Effector memory CD4-positive, alpha-beta T cell (primary cell): ENCODE measurements around the gene HECTD4.
"Not testable (repeated sequence)": the region's sequence is repeated elsewhere in the genome, so short reads cannot be mapped to it uniquely, and the experiment has no call there.

Experiments used
- DNase-seq, 3 donors: peaks; one replicate each; pipeline ENCODE4 v3.0.0-alpha.2; 2020
- H3K27ac ChIP-seq: 2 replicates; pipeline ENCODE4 v1.7.0; 2013; ENCODE audit warnings: mild to moderate bottlenecking, low read length, moderate library complexity; ENCODE audit not compliant: insufficient read depth, poor library complexity, severe bottlenecking
- H3K27me3 ChIP-seq: replicated peaks from 2 replicates; pipeline ENCODE4 v1.7.0; 2013; ENCODE audit warnings: mild to moderate bottlenecking, low read length; ENCODE audit not compliant: insufficient read depth, control insufficient read depth, poor library complexity, severe bottlenecking
- H3K36me3 ChIP-seq: 2 replicates; pipeline ENCODE4 v1.7.0; 2013; ENCODE audit warnings: mild to moderate bottlenecking, low read length, moderate library complexity; ENCODE audit not compliant: control insufficient read depth, insufficient read depth
- H3K4me1 ChIP-seq: 2 replicates; pipeline ENCODE4 v1.7.0; 2013; ENCODE audit warnings: low read length, mild to moderate bottlenecking; ENCODE audit not compliant: control insufficient read depth, insufficient read depth, poor library complexity, severe bottlenecking
- H3K4me3 ChIP-seq: 2 replicates; pipeline ENCODE4 v1.7.0; 2013; ENCODE audit warnings: low read length, low read depth, mild to moderate bottlenecking; ENCODE audit not compliant: insufficient read depth, poor library complexity, severe bottlenecking
- H3K9me3 ChIP-seq: 2 replicates; pipeline ENCODE4 v1.7.0; 2013; ENCODE audit warnings: mild to moderate bottlenecking, low read length, moderate library complexity; ENCODE audit not compliant: control insufficient read depth

The HECTD4 gene

DNA sequence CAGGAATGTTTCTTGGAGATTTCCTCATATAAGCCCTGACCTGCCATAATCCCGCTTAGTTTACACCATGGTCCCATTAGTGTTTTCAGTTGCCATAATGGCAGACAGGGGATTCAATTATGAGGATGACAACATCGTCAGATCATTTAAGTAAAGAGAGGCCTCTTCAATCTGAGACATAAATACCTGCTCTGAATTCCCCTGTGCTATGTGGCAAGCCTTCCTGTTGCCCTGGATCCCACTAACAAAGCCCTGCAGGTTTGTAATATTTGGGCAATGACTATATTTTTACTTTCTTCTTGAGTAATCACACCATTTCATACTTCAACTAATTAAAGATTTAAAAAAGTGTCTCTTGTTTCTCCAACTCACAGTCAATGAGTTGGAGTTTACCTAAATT is 147.9 kb downstream of the HECTD4 start:
- H3K4me3 ChIP-seq: no peak overlapping the region
- H3K27ac ChIP-seq: no peak overlapping the region
- H3K36me3 ChIP-seq: peaks cover 59% of the 10 kb centered on the region
- H3K9me3 ChIP-seq: no peaks in the 10 kb centered on the region
- no peak for DNase-seq
- no peaks in the 10 kb centered on the region for H3K4me1 ChIP-seq
- no peaks in the 10 kb centered on the region for H3K27me3 ChIP-seq

DNA sequence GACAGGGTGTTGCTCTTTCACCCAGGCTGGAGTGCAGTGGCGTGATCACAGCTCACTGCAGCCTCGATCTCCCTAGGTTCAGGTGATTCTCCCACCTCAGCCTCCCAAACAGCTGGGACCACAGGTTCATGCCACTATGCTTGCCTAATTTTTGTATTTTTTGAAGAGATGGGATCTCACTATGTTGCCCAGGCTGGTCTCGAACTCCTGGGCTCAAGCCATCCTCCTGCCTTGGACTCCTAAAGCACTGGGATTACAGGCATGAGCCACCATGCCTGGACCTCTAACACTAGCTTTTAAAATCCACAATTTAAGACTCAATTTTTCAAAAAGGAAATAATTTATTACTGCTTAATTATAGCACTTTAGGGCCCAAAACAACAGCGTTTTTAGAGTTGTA is 149.0 kb downstream of the HECTD4 start:
- H3K4me3 ChIP-seq: no peak overlapping the region
- H3K4me1 ChIP-seq: no peaks in the 10 kb centered on the region
- H3K36me3 ChIP-seq: peaks cover 53% of the 10 kb centered on the region
- no peaks in the 10 kb centered on the region for H3K9me3 ChIP-seq
- no peak for DNase-seq
- H3K27ac ChIP-seq: no peak overlapping the region
- H3K27me3 ChIP-seq: no peaks in the 10 kb centered on the region

DNA sequence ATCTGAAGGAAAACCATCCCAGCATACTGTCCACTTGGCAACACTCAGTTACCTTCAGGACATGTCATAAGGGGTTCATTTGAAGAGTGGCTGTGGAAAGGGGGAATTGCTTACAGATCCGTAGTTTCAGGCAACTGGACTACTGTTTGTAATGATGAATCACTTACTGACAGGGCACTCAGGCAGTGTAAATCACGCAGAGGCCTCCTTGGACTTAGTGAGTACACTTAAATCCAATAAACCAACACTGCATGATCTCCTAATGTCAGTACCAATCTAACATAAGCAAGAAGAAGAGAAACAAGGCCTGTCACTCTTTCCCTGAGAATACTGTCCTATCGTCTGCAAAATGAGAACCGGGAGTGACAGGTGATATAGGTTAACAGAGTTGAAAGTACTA is 152.1 kb downstream of the HECTD4 start:
- Histone ChIP-seq H3K36me3 (peaks cover 47% of the 10 kb centered on the region), H3K4me1 (no peaks in the 10 kb centered on the region), H3K27me3 (no peaks in the 10 kb centered on the region), H3K4me3 (no peak overlapping the region), H3K9me3 (no peaks in the 10 kb centered on the region), H3K27ac (no peak overlapping the region)
- no peak for DNase-seq

DNA sequence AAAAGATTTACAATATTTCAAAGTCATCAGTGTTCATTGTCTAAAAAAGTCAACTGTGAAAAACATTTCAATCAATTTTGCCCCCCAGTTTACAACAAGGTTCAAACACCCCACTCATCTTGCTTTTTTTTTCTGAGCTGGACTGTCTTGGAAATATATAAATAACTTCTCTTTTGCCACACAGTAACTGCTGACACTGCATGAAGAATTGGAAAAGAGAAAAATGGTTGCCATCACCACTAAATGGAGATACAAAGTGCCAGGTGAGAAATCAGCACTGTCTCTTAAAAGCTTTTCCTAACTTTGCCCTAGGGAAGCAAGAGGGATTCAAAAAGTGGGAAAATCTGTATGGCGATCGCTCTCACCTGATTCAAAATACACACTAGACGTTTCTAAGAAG is 155.5 kb downstream of the HECTD4 start:
- Histone ChIP-seq H3K4me3 (no peak overlapping the region), H3K36me3 (peaks cover 37% of the 10 kb centered on the region), H3K9me3 (no peaks in the 10 kb centered on the region), H3K27ac (no peak overlapping the region), H3K27me3 (no peaks in the 10 kb centered on the region), H3K4me1 (no peaks in the 10 kb centered on the region)
- DNase-seq: no peak

DNA sequence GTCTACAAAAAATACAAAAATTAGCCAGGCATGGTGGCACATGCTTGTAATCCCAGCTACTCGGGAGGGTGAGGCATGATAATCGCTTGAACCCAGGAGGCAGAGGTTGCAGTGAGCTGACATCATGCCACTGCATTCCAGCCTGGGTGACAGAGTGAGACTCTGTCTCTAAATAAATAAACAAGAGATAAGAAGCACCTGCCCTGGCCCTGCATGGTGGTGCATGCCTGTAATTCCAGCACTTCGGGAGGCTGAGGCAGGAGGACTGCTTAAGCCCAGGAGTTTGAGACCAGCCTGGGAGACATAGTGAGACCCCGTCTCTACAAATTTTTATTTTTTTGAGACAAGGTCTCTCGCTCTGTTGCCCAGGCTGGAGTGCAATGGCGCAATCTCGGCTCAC is 161.6 kb downstream of the HECTD4 start:
- H3K9me3 ChIP-seq, H3K27me3 ChIP-seq, H3K4me1 ChIP-seq, DNase-seq, H3K36me3 ChIP-seq, H3K4me3 ChIP-seq, H3K27ac ChIP-seq: not testable (repeated sequence)

DNA sequence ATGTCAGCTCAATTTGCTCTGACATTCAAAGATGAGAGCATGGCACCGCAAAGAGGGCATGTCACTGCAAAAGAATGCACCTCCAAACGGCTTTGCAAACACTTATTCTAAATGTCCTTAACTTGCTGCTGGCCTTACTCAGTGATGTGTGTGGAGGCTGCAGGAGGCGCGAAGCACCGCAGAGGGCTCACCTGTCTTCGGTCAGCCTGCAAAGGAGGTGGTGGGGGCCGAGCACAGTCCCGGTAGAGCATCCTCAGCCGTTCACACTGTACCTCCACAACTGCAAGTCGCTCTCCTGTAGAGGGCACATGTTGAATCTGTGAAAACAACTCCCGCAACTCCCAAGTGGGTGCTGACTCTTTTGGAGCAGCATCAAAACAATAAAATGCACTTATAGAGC is 163.0 kb downstream of the HECTD4 start:
- Histone ChIP-seq H3K27me3 (no peaks in the 10 kb centered on the region), H3K4me1 (no peaks in the 10 kb centered on the region), H3K27ac (no peak overlapping the region), H3K9me3 (no peaks in the 10 kb centered on the region), H3K4me3 (no peak overlapping the region), H3K36me3 (peaks cover 13% of the 10 kb centered on the region)
- no peak for DNase-seq

DNA sequence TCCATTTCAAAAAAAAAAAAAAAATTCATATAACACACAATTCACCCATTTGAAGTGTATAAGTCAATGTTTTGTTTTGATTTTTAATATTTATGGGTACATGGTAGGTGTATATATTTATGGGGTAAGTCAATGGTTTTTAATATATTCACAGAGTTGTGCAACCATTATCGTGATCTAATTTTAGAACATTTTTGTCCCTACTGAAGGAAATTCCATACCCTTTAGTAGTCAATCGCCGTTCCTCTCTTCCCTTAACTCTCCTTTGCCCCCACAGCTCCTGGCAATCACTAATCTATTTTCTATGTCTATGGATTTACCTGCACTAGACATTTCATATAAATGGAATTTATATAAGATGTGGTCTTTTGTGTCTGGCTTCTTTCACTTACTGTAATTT is 164.1 kb downstream of the HECTD4 start:
- no peaks in the 10 kb centered on the region for H3K9me3 ChIP-seq
- H3K36me3 ChIP-seq: peaks cover 16% of the 10 kb centered on the region
- no peak overlapping the region for H3K27ac ChIP-seq
- H3K4me1 ChIP-seq: no peaks in the 10 kb centered on the region
- no peak overlapping the region for H3K4me3 ChIP-seq
- no peak for DNase-seq
- no peaks in the 10 kb centered on the region for H3K27me3 ChIP-seq

DNA sequence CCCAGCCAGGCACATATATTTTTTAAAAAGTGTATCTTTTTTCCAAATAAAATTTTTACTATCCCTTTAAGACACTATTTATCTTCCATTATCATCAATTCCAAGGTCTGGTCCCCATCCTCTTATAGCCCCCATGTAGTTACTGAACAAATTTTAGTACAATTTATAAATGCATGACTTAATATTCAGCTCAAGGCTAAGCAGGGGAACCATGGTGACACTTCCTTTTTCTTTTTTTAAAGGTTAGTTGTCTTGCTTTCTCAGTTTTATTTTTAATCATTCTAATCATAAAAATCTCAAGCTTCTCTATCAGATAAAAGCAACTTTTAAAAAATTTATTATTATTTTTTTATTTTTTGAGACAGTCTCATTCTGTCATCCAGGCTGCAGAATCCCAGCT is 164.6 kb downstream of the HECTD4 start:
- no peak for DNase-seq
- Histone ChIP-seq H3K27me3 (no peaks in the 10 kb centered on the region), H3K9me3 (no peaks in the 10 kb centered on the region), H3K4me1 (no peaks in the 10 kb centered on the region), H3K27ac (no peak overlapping the region), H3K4me3 (no peak overlapping the region), H3K36me3 (peaks cover 16% of the 10 kb centered on the region)

DNA sequence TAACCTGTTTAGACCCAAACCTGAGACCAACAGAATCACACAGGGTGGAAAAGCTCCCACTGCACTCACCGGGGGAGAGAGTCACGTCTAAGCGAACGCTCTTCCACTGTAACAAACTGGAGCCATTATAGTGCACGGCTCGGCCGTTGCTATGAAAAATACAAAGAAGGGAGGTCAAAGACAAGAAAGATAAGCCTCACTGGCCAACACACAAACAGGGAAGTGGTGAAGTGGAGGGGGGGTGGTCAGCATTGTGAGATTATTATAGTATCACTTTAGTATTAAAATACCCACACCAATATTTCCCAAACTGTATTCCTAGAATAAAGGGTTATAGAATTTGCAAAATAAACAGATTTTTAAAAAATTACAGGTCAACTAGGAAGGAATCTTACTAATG is 166.0 kb downstream of the HECTD4 start:
- H3K36me3 ChIP-seq: peaks cover 29% of the 10 kb centered on the region
- no peak for DNase-seq
- no peak overlapping the region for H3K27ac ChIP-seq
- no peaks in the 10 kb centered on the region for H3K27me3 ChIP-seq
- no peaks in the 10 kb centered on the region for H3K4me1 ChIP-seq
- no peaks in the 10 kb centered on the region for H3K9me3 ChIP-seq
- no peak overlapping the region for H3K4me3 ChIP-seq

DNA sequence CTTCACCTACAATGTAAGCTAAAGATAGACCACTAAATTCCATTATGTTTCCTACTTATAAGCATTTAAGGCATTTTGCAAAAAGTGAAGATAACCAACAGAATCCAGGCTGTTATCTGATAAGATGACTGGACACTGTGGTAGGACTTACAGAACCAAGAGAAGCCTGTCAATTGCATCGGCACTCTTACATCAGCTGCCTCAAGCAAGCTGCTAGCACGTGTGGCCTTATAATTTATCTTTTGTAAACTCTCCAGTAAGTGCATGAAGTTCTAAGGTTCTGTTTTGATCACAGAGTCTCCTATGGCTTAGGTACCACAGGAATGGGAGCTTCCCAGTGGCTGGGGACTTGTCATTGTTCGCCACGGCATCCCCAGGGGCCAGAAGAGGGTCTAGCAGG is 168.2 kb downstream of the HECTD4 start:
- Histone ChIP-seq H3K9me3 (no peaks in the 10 kb centered on the region), H3K4me1 (no peaks in the 10 kb centered on the region), H3K27me3 (no peaks in the 10 kb centered on the region), H3K27ac (no peak overlapping the region), H3K4me3 (no peak overlapping the region), H3K36me3 (peaks cover 37% of the 10 kb centered on the region)
- no peak for DNase-seq
